A673 (cell line): ENCODE data around the gene ARAP3.

Experiments used
- EZH2 ChIP-seq: fragments of 200-600 bp; sonication (generic); IDR thresholded peaks from 2 replicates; pipeline ENCODE4 v1.6.1; 2017; ENCODE audit warnings: borderline replicate concordance, low read depth, mild to moderate bottlenecking, mixed read lengths, antibody characterized with exemption, low read length; ENCODE audit not compliant: poor library complexity, severe bottlenecking
- TF ChIP-seq, protein P1 (sequence below): fragments of 300-800, 200-600 bp; sonication (generic); conservative IDR thresholded peaks from 2 replicates; pipeline ENCODE4 v1.5.1; 2017; ENCODE audit warnings: low read depth, mild to moderate bottlenecking, antibody characterized with exemption, low read length, moderate library complexity, mixed read lengths

DNA sequence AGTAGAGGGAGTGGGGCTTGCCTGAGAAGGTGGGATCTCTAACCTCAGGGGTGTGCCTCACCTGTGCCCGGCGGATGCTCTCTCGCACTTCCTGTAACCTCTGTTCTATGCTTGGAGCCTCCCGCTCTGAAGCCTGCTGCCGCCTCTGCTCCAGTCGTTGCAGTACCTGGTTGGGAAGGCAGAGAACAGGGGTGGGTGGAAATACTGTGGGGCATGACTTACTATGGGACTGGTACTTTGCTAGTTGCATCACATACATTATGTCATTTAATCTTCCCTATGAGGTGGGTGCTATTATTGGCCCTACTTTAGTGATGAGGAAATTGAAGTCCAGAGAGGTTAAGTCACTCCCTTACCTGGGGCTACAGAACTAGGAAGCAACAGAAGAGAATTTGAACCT is 36.0 kb downstream of the ARAP3 start:
- TF ChIP-seq EZH2 = no peak
- TF ChIP-seq, protein P1, sequence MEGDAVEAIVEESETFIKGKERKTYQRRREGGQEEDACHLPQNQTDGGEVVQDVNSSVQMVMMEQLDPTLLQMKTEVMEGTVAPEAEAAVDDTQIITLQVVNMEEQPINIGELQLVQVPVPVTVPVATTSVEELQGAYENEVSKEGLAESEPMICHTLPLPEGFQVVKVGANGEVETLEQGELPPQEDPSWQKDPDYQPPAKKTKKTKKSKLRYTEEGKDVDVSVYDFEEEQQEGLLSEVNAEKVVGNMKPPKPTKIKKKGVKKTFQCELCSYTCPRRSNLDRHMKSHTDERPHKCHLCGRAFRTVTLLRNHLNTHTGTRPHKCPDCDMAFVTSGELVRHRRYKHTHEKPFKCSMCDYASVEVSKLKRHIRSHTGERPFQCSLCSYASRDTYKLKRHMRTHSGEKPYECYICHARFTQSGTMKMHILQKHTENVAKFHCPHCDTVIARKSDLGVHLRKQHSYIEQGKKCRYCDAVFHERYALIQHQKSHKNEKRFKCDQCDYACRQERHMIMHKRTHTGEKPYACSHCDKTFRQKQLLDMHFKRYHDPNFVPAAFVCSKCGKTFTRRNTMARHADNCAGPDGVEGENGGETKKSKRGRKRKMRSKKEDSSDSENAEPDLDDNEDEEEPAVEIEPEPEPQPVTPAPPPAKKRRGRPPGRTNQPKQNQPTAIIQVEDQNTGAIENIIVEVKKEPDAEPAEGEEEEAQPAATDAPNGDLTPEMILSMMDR = no peak
